Amygdala (tissue), 56 donors: ENCODE data around the gene RNF44.

Experiments used
- DNase-seq, 56 donors: peaks; one replicate each; lab custom pipeline; 2025; lab: John Stamatoyannopoulos, UW

The RNF44 gene

DNA sequence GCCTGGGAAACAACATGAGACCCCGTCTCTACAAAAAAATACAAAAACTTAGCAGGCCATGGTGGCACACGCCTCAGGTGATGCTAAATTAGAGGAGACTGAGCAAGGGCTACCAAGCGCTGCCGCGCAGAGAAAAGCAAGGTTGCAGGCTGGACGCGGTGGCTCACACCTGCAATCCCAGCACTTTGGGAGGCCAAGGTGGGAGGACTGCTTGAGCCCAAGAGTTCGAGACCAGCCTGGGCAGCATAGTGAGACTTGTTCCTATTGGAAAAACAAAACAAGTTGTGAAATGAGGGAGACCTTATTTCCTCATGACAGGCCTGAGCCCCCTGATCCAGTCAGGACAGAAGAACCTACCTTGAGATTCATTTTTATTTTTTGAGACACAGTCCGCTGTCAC, 11.5 kb downstream of the RNF44 start:
- DNase-seq, result no peak

DNA sequence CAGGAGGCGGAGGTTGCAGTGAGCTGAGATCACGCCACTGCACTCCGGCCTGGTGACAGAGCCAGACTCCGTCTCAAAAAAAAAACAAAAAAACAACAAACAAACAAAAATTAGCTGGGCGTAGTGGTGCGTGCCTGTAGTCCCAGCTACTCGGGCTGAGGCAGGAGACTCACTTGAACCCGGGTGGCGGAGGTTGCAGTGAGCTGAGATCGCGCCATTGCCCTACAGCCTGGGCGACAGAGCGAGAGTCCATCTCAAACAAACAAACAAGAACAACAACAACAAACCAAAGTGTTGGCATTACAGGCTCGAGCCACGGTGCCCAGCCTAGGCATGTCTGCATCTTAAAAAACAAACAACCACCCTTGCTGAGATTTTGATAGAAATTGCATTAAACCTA, 12.2 kb downstream of the RNF44 start:
- DNase-seq, result no peak

DNA sequence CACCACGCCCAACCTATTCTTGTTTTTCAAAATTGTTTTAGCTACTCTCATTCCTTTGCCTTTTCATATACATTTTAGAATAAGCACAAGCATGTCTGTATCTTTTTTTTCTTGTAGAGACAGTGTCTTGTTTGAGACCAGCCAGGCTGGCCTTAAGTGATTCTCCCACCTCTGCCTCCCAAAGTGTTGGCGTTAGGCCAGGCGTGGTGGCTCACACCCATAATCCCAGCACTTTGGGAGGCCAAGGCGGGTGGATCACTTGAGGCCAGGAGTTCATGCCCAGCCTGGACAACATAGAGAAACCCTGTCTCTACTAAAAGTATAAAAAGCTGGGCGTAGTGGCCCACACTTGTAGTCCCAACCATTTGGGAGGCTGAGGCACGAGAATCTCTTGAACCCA, 13.1 kb downstream of the RNF44 start:
- no peak for DNase-seq

DNA sequence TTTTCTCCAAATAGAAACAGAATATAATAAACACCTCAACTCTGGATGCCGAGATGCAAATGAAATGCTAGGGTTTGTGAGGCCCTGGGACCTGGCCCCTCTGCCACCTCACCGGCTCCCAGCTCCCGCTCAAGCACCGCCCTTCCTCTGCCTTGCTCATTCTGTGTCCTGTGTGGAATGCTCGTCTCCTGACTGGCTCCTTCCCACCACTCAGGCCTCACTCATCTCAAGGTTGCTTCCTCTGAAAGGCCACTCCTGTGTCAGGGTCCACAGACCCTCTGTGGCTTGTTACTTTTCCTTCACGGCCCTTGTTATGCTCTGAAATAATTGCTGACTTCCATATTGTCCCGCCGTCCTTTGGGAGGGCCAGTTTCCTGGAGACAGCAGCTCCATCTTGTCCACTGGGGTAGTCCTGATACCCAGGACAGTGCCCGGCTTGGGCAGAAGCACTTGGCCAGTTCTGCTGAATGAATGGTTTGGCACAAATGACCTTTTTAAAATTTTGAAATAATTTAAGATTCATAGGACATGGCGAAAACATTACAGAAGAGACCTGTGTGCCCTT, 15.4 kb downstream of the RNF44 start:
- no peak for DNase-seq

DNA sequence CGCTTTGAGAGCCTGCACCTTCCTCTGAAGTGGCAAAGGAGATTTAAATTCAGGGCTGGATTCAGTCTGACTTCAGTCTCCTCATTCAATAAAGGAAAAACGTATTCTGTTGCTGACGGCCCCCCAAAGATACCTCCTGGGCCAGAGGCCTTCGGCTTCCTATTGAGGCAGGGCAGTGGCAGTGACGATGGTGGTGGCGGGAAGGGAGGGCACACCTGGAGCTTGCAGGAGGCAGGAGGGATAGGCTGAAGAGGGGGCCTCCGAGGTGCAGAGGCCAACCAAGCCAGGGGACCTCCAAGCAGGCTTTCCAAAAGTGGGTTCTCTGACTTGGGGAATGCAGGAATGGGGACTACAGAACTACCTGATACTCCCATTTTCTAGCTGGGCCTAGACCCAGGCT, 15.9 kb downstream of the RNF44 start:
- DNase-seq, result no peak

DNA sequence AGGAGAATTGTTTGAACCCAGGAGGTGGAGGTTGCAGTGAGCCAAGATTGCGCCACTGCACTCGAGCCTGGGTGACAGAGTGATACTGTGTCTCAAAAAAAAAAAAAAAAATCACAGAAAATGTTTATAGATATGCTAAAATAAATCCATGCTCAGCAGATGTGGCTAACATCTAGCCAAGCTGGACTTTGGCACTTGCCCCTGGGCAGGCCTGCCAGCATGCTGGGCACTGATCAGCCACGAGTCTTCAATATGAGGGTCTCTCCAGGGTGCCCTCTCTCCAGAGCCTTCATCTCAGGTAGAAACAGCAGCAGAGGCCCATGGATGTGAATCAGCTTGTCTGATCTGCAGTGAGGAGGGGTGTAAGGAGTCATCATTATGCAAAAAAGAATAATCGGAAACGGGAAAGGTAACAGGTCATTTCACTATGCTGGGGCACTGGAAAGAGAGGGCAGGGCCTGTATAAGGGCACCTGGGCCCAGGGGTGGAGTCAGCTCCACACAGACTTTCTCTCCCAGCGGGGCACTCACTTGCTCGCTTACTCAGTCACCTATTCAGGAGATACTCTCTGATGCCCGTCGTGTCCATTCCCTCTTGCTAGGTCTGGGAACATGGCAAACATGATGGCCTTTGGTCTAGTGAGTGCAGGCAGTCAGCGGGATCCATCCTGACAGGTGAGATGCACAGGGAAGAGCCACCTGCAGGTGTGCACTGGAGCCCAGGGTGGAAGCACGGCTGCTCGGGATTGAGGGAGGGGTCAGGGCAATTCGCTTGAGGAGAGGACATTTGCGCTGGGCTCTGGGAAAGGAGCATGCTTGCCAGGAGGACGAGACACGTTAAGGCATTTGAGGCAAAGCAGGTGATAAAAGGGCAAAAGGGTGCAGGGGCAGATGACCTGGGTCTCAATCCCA, 17.1 kb downstream of the RNF44 start:
- DNase-seq, result no peak

DNA sequence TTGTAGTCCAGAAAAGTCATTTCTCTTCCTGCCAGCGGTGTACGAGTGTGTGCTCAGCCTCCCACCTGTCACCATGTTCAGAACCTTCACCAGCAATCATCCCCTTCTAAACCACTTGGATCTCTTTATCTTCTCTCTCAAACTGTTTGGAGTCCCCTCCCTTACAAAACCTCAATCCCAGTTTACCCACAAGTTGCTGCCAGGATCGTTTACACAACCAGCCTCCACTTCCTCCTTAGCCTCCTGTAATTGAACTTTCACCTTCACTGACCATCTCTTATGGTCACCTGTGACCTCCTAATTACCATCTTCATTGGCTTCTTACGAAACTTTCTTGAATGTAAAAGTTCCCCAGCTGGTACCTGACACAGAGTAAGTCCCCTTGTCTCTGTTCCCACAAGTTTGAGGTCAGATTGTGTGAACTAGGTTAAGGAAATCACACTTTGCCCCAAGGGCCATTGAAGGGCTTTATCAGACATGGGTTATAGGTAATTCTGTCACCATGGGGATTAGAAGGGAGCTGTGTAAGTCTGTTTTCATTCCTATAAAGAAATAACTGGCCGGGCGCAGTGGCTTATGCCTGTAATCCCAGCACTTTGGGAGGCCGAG, 20.0 kb downstream of the RNF44 start:
- DNase-seq, result no peak

DNA sequence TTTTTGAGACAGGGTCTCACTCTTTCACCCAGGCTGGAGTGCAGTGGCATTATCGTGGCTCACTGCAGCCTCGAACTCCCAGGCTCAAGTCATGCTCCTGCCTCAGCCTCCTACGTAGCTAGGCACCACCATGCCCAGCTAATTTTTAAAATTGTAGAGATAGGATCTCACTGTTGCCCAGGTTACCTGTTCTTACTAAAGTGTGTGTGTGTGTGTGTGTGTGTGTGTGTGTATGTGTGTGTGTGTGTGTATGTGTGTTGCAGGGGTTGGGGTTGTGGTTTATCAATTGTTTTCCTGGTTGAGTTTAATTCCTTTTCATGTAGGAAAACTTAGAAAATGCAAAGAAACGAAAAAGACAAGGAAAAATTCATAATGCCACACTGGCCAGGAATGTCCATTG, 21.8 kb downstream of the RNF44 start:
- DNase-seq, result no peak

DNA sequence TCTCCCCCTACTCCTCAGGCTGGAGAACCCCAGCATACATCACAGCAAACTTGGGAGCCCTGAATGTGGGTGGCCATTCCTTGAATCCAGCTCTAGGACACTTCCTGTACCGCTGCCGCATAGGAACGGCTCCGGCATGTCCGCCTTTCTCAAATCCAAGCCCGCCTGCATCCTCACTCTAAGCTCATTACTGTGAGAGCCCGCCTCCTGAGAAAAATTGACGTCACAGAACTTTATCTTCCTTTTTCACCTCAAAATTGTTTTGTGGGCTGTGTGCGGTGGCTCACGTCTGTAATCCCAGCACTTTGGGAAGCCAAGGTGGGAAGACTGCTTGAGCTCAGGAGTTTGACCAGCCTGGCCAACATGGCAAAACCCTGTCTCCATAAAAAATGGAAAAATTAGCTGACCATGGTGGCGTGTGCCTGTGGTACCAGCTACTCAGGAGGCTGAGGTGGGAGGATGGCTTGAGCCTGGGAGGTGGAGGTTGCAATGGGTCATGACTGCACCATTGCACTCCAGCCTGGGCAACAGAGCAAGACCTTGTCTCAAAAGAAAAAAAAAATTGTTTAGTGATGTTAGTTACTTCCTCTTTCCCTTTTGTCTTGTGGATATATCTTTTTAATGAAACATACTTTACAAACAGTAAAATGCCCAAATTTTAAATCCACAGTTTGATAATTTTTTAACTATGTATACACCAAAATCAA, 22.8 kb downstream of the RNF44 start:
- no peak for DNase-seq

DNA sequence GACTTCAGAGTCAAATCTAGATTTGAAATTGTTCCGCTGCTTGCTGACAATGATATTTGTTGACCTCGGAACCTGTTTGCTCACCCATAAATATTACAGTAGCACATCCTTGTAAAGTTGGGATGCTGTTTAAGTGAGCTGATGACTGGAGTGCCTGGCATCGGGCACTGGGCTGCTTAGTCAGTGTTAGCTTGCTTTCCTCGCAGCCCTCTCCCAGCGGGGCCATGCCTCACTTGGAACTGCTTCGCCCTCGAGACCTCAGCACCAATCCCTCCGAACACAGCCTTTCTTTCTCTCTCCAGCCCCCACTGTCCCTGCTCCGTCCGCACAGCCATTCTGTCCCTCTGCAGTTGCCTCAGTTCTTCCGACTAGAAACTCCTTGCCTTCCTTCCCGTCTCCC, 23.4 kb downstream of the RNF44 start:
- no peak for DNase-seq

DNA sequence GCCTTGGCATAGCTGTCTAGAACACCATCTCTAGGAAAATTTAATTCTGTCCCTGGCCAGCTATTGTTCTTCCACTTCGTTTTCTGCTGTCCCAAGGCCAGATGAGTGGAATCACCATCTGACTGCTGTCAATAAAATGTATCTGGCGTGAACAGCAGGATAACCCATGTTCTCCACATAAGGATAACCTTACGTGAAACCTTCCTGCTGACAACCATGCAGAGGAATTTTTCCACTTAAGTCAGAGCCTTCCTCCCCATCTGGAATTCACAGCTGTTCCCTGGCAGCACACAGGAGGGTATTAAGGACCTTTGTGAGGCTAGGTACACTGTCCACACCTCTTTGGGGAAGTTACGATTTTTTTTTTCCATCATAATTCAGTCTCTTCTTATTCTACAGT, 28.6 kb downstream of the RNF44 start:
- DNase-seq, result no peak

DNA sequence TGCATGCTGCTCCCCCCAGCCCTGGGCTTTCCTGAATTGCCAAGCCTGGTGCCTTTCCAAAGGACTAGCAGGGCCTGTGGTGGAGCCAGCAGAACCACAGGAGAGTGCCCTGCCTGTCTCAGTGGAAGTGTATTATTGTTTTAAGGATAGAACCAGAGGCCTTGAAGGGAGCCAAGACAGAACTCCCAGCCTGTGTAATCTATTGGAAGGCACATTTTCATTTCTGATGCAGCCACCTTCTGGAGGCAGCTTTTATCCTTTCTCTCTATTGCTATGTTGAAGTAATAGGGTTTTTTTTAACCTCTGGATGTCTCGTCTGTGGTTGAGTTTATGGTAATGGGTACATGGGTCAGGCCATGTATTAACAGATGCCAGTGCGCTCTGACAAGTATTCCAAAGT, 29.3 kb downstream of the RNF44 start:
- no peak for DNase-seq

DNA sequence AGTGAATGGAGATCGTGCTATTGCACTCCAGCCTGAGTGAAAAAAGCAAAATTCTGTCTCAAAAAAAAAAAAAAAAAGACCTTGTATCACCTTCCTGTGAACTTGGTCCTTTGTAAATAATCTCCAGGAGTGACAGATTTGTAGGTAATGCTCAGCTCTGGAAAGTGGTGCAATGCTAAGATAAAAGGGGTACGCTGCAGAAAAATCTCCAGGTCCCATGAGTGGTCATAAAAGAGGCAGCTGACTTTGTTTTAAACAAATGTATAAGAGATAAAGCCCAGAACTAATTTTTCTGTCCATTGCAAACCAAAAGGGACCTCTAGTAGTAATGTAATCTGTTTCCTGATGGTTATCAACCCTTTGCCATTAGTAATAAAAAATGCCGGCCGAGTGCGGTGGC, 33.7 kb downstream of the RNF44 start:
- DNase-seq, result no peak

DNA sequence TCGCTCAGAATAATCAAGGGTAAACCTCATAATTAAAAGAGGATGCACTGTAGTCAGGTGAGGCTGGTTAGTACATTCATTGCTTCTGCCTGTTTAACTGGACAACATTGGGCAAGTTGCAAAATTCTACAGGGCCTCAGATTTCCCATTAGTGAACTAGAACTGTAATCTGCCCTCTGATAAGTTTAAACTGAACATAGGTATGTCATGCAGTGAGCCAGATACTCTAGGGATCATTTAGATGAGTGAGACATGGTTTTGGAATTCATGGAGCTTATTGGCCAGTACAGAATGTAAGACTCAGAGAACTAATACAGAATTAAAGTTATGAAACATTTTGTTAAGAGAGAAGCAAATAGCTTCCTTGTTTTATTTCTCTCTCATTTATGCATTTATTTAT, 35.9 kb downstream of the RNF44 start:
- no peak for DNase-seq

DNA sequence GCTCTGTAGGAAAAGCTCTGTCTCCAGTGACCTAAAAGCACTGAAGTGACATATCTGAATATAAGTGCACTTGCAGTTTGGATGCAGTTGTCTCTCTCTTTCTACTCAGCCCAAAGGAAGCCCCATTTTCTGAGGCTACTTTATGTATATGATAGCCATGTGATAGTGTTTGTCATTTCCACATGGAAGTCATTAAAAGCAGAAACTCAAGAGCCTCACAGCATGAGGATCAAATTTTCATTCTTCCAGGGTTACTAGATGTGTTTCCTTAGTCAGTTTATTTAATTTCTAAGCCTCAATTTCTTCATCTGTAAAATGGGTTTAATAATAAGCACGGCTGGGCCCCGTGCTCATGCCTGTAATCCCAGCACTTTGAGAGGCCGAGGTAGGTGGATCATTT, 36.7 kb downstream of the RNF44 start:
- no peak for DNase-seq

DNA sequence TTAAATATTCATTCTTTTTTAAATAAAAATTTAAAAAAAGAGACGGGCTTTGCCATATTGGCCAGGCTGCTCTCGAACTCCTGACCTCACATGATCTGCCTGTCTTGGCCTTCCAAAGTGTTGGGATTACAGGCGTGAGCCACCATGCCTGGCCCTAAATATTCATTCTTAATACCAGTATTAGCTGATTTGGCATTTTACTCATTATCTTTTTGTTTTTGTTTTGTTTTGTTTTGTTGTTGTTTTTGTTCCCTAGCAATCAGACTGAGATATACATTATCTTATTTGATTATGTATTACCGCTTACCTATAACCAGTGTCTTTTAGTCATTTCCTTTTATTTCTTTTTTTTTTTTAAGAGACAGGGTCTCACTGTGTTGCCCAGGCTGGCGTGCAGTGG, 37.9 kb downstream of the RNF44 start:
- DNase-seq, result no peak

DNA sequence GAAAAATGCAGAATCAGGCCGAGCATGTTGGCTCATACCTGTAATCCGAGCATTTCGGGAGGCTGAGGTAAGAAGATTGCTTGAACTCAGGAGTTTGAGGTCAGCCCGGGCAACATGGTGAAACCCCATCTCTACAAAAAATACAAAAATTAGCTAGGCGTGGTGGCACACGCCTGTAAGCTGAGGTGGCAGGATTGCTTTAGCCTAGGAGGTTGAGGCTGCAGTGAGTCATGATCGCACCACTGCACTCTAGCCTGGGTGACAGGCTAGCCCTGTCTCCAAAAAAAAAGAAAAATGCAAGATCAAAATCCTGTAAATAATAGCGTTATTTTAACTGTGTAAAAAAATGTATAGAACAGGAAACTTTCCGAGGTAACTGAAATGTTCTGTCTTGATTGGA, 39.4 kb downstream of the RNF44 start:
- DNase-seq, result no peak

DNA sequence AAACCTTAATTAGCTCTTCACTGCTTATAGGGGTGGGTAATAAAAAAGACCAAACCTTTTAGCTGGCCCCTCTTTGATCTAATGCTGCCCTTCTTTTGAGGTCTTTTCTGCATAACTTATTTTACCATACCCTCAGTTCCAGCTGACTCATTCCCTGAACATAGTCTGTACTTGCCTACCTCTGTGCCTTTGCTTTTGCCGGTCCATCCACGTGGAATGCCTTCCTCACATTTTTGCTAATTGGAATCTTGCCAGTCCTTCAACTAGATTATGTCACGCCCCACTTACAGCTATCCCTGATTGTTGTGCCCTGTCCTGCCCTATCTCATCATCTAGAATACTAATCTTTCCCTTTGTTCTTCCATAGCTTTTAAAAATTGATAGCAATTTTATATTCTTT, 44.8 kb downstream of the RNF44 start:
- no peak for DNase-seq

DNA sequence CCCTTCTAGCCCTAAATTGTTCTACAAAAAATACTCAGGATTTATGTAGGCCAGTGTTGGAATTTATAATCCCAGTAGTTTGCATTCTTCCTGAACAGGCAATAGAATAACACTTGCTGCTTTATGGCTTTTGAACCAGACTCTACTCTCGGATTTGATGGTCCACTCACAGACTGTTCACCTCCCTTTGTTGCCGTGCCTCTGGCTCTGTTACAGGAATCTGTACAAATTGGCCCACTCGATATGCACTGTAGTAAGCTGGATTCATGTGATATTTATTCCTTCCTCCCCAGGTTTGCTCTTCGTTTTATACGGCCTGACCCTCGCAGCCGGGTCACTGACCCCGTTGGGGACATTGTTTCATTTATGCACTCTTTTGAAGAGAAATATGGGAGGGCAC, 45.3 kb downstream of the RNF44 start:
- DNase-seq, result no peak

DNA sequence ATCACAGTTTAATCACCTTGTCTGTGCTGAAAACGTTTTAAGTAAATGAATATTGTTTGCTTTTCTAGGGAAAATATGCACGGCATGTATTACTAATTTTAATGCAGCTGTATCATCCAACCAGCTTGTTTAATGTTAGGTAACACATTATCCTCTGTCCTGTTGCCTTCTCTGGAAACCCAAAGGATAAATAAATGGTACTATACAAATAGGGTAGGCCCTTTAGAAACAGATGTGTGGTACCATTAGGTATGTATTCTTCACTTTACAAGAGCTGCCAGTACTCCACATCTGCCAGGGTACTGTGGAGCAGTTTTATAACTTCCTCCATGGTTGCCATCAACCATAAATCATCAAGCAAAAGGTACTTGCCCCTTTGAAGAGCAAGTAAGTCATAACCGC, 46.1 kb downstream of the RNF44 start:
- DNase-seq, result no peak

DNA sequence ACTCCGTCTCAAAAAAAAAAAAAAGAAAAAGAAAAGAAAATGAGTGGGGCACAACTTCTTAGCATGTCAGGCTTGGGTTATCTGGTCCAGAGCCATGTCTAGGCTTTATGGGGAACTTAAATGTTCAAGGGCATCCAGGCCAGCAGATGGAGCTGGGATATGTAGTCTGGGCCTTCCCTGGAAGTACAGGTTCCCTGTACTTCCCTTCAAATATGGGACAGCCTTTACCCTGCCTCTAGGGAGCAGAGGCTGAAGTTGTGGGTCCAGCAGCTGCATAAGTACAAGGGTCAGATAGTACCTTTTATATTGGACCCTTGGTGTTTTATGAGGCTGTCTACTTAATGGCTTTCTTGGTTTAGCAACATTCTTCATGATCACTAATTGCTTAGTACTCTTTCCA, 46.9 kb downstream of the RNF44 start:
- no peak for DNase-seq
